GM23338 (cell line): ENCODE data around the gene BHLHA9. TPM values are rescaled to one million over a fixed set of nuclear protein-coding genes. Genes with fewer than 3 reads are reported as not detected.

ENCODE experiments used
- ATAC-seq: fragments of 200-7000 bp; cut with Tn5 transposase; 3 replicates; pipeline ENCODE4 v1.9.1; 2020
- DNase-seq: peaks from one replicate; pipeline ENCODE4 v3.0.0-alpha.2; 2015; ENCODE audit warnings: low spot score
- H2AFZ ChIP-seq: fragments of 200-600 bp; sonication (generic); 2 replicates; pipeline ENCODE4 v1.8.0; 2016; ENCODE audit warnings: antibody characterized with exemption, mild to moderate bottlenecking, moderate library complexity
- H3F3A ChIP-seq: fragments of 200-600 bp; sonication (generic); replicated peaks from 2 replicates; pipeline ENCODE4 v1.8.0; 2017; ENCODE audit warnings: antibody characterized with exemption, mixed run types, low read depth
- H3K27ac ChIP-seq: fragments of 200-600 bp; sonication (generic); 2 replicates; pipeline ENCODE4 v1.6.1; 2016; ENCODE audit warnings: low read depth
- H3K27me3 ChIP-seq: fragments of 200-600 bp; sonication (generic); 2 replicates; pipeline ENCODE4 v1.8.0; 2016; ENCODE audit warnings: mild to moderate bottlenecking, mixed run types, moderate library complexity; ENCODE audit not compliant: insufficient read depth
- H3K36me3 ChIP-seq: fragments of 200-600 bp; sonication (generic); 2 replicates; pipeline ENCODE4 v1.8.0; 2016; ENCODE audit warnings: mild to moderate bottlenecking; ENCODE audit not compliant: insufficient read depth
- H3K4me1 ChIP-seq: fragments of 200-600 bp; sonication (generic); 2 replicates; pipeline ENCODE4 v1.8.0; 2016; ENCODE audit warnings: mild to moderate bottlenecking, moderate library complexity; ENCODE audit not compliant: insufficient read depth
- H3K4me2 ChIP-seq: fragments of 200-600 bp; sonication (generic); 2 replicates; pipeline ENCODE4 v1.7.1; 2017; ENCODE audit warnings: mixed run types
- H3K4me3 ChIP-seq: fragments of 200-600 bp; sonication (generic); 2 replicates; pipeline ENCODE4 v1.6.1; 2016; ENCODE audit warnings: mixed run types
- H3K79me2 ChIP-seq: fragments of 200-600 bp; sonication (generic); replicated peaks from 2 replicates; pipeline ENCODE4 v1.8.0; 2017; ENCODE audit warnings: mild to moderate bottlenecking; ENCODE audit not compliant: insufficient read depth
- H3K9me2 ChIP-seq: fragments of 200-600 bp; sonication (generic); 2 replicates; pipeline ENCODE4 v1.8.0; 2017; ENCODE audit not compliant: insufficient read depth
- H4K20me1 ChIP-seq: fragments of 200-600 bp; sonication (generic); replicated peaks from 2 replicates; pipeline ENCODE4 v1.8.0; 2017; ENCODE audit warnings: mild to moderate bottlenecking; ENCODE audit not compliant: insufficient read depth
- H3K27ac Mint-ChIP-seq: 2 replicates; pipeline ENCODE4 v1.8.0; 2020; ENCODE audit warnings: inconsistent platforms, mild to moderate bottlenecking, moderate library complexity, mixed read lengths
- H3K27me3 Mint-ChIP-seq: 3 replicates; pipeline ENCODE4 v1.8.0; 2022; ENCODE audit warnings: low read depth, mild to moderate bottlenecking, moderate library complexity, mixed read lengths, inconsistent platforms; ENCODE audit not compliant: insufficient read depth, poor library complexity
- H3K36me3 Mint-ChIP-seq: 3 replicates; pipeline ENCODE4 v1.8.0; 2021; ENCODE audit warnings: low read depth, mild to moderate bottlenecking, inconsistent platforms, moderate library complexity, mixed read lengths
- H3K4me1 Mint-ChIP-seq: 3 replicates; pipeline ENCODE4 v1.8.0; 2020; ENCODE audit warnings: mild to moderate bottlenecking, inconsistent platforms, mixed read lengths
- H3K4me3 Mint-ChIP-seq: 3 replicates; pipeline ENCODE4 v1.8.0; 2021; ENCODE audit warnings: moderate library complexity, mild to moderate bottlenecking, inconsistent platforms, mixed read lengths
- H3K9me3 Mint-ChIP-seq: 3 replicates; pipeline ENCODE4 v1.8.0; 2020; ENCODE audit warnings: moderate library complexity, mild to moderate bottlenecking, inconsistent platforms, mixed read lengths
- EZH2 ChIP-seq: fragments of 200-600 bp; sonication (generic); IDR thresholded peaks from one replicate; pipeline ENCODE4 v1.8.0; 2017; ENCODE audit warnings: antibody characterized with exemption, mild to moderate bottlenecking, low read depth; ENCODE audit not compliant: unreplicated experiment
- EZH2phosphoT487 ChIP-seq: fragments of 200-600 bp; sonication (generic); IDR thresholded peaks from one replicate; pipeline ENCODE4 v1.8.1; 2018; ENCODE audit warnings: antibody characterized with exemption; ENCODE audit not compliant: unreplicated experiment
- JUNB ChIP-seq: IDR thresholded peaks from one replicate; pipeline ENCODE4 v1.6.1; 2016; ENCODE audit warnings: antibody characterized with exemption; ENCODE audit not compliant: unreplicated experiment
- POLR2AphosphoS5 ChIP-seq: IDR thresholded peaks from 2 replicates; pipeline ENCODE4 v1.6.1; 2016; ENCODE audit warnings: antibody characterized with exemption, low read depth
- STAT1 ChIP-seq: IDR thresholded peaks from one replicate; pipeline ENCODE4 v1.6.1; 2016; ENCODE audit warnings: antibody characterized with exemption; ENCODE audit not compliant: unreplicated experiment
- ZNF114 ChIP-seq: fragments of 250-450 bp; sonication (Bioruptor Pico); IDR thresholded peaks from 2 replicates; pipeline ENCODE4 v1.5.0; 2020; ENCODE audit warnings: mild to moderate bottlenecking, moderate library complexity
- ZNF331 ChIP-seq: fragments of 250-450 bp; sonication (Bioruptor Pico); IDR thresholded peaks from 2 replicates; pipeline ENCODE4 v1.5.0; 2020; ENCODE audit warnings: low read depth, mild to moderate bottlenecking, moderate library complexity
- polyA plus RNA-seq: library from polyadenylated mRNA; unstranded; fragments of >200 nt; fragmentation: Nextera tagmentation; extraction: Ambion mirVana; gene quantifications from 2 replicates; pipeline ENCODE4 v1.2.1, GENCODE V29; 2016
- total RNA-seq: library from RNA; depleted of rRNA; stranded (reverse); fragments of >200 nt; shearing (Covaris generic); gene quantifications from 2 replicates; pipeline ENCODE4 v1.2.3, GENCODE V29; 2014
- TF ChIP-seq, protein P1 (sequence below): fragments of 250-450 bp; sonication (Bioruptor Pico); IDR thresholded peaks from 2 replicates; pipeline ENCODE4 v1.5.0; 2020; ENCODE audit warnings: mild to moderate bottlenecking, moderate library complexity
- TF ChIP-seq, protein P2 (sequence below): IDR thresholded peaks from 2 replicates; pipeline ENCODE4 v1.6.1; 2016; ENCODE audit warnings: antibody characterized with exemption
- TF ChIP-seq, protein P3 (sequence below): IDR thresholded peaks from one replicate; pipeline ENCODE4 v1.6.1; 2018; ENCODE audit warnings: antibody characterized with exemption; ENCODE audit not compliant: unreplicated experiment

BHLHA9 gene
- total and polyA plus RNA-seq, 2 experiments from 2014 or later = 0.39 to 2.3 TPM

DNA sequence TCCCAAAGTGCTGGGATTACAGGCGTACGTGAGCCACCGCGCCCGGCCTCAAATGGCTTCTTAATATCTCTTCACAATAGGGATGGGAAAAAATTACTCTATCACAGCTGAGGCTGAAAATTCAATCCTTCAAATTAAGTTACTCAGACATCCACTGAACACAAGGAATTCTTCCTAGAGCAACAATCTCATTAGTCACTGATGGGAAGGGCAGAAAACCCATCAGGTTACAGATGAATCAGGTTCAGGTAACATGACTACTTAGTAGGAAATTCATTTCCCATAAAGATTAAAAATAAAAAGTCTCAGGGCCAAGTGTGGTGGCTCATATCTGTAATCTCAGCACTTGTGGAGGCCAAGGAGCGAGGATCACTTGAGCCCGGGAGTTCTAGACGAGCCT is 47.9 kb upstream of the BHLHA9 start (continued):
- TF ChIP-seq, protein P1, sequence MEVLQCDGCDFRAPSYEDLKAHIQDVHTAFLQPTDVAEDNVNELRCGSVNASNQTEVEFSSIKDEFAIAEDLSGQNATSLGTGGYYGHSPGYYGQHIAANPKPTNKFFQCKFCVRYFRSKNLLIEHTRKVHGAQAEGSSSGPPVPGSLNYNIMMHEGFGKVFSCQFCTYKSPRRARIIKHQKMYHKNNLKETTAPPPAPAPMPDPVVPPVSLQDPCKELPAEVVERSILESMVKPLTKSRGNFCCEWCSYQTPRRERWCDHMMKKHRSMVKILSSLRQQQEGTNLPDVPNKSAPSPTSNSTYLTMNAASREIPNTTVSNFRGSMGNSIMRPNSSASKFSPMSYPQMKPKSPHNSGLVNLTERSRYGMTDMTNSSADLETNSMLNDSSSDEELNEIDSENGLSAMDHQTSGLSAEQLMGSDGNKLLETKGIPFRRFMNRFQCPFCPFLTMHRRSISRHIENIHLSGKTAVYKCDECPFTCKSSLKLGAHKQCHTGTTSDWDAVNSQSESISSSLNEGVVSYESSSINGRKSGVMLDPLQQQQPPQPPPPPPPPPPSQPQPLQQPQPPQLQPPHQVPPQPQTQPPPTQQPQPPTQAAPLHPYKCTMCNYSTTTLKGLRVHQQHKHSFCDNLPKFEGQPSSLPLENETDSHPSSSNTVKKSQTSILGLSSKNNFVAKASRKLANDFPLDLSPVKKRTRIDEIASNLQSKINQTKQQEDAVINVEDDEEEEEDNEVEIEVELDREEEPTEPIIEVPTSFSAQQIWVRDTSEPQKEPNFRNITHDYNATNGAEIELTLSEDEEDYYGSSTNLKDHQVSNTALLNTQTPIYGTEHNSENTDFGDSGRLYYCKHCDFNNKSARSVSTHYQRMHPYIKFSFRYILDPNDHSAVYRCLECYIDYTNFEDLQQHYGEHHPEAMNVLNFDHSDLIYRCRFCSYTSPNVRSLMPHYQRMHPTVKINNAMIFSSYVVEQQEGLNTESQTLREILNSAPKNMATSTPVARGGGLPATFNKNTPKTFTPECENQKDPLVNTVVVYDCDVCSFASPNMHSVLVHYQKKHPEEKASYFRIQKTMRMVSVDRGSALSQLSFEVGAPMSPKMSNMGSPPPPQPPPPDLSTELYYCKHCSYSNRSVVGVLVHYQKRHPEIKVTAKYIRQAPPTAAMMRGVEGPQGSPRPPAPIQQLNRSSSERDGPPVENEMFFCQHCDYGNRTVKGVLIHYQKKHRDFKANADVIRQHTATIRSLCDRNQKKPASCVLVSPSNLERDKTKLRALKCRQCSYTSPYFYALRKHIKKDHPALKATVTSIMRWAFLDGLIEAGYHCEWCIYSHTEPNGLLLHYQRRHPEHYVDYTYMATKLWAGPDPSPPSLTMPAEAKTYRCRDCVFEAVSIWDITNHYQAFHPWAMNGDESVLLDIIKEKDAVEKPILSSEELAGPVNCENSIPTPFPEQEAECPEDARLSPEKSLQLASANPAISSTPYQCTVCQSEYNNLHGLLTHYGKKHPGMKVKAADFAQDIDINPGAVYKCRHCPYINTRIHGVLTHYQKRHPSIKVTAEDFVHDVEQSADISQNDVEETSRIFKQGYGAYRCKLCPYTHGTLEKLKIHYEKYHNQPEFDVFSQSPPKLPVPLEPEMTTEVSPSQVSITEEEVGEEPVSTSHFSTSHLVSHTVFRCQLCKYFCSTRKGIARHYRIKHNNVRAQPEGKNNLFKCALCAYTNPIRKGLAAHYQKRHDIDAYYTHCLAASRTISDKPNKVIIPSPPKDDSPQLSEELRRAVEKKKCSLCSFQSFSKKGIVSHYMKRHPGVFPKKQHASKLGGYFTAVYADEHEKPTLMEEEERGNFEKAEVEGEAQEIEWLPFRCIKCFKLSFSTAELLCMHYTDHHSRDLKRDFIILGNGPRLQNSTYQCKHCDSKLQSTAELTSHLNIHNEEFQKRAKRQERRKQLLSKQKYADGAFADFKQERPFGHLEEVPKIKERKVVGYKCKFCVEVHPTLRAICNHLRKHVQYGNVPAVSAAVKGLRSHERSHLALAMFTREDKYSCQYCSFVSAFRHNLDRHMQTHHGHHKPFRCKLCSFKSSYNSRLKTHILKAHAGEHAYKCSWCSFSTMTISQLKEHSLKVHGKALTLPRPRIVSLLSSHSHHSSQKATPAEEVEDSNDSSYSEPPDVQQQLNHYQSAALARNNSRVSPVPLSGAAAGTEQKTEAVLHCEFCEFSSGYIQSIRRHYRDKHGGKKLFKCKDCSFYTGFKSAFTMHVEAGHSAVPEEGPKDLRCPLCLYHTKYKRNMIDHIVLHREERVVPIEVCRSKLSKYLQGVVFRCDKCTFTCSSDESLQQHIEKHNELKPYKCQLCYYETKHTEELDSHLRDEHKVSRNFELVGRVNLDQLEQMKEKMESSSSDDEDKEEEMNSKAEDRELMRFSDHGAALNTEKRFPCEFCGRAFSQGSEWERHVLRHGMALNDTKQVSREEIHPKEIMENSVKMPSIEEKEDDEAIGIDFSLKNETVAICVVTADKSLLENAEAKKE (CRISPR knock-in tag) = no peak
- no peak for TF ChIP-seq ZNF331 (CRISPR knock-in tag)
- no peak for TF ChIP-seq ZNF114 (CRISPR knock-in tag)

DNA sequence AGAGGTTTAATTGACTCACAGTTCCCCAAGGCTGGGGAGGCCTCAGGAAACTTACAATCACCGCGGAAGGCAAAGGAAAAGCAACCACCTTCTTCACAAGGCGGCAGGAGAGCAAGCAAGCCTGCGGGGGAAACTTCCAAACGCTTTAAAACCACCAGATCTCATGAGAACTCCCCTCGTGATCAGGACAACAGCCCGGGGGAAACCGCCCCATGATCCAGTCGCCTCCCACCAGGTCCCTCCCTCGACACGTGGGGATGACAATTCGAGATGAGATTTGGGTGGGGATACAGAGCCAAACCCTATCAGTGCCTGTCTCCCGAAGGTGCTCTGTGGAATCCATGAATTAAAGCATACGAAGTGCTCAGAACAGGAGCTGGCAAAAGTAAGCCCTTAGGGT is 46.6 kb upstream of the BHLHA9 start:
- no peak overlapping the region for H3K4me3 Mint-ChIP-seq
- Histone ChIP-seq H3K79me2 (no peaks in the 10 kb centered on the region), H3K4me1 (peaks cover 3% of the 10 kb centered on the region; the same call in 1 of the 2 replicates), H2AFZ (no peak overlapping the region), H3K36me3 (no peaks in the 10 kb centered on the region), H4K20me1 (no peaks in the 10 kb centered on the region; the same call in 1 of the 2 replicates), H3K27ac (no peak overlapping the region), H3K4me3 (no peak overlapping the region), H3K9me2 (no peaks in the 10 kb centered on the region), H3K4me2 (no peak overlapping the region), H3K27me3 (peaks cover 41% of the 10 kb centered on the region), H3F3A (peaks cover 12% of the 10 kb centered on the region; the same call in 1 of the 2 replicates)
- peaks cover 32% of the 10 kb centered on the region for H3K27me3 Mint-ChIP-seq
- H3K36me3 Mint-ChIP-seq = no peaks in the 10 kb centered on the region
- H3K9me3 Mint-ChIP-seq = peaks cover 3% of the 10 kb centered on the region; the same call in 1 of the 3 replicates
- no peak overlapping the region for H3K27ac Mint-ChIP-seq
- H3K4me1 Mint-ChIP-seq = peaks cover 6% of the 10 kb centered on the region; the same call in 2 of the 3 replicates
- ATAC-seq = no peak
- no peak for DNase-seq
- TF ChIP-seq STAT1 = no peak
- TF ChIP-seq POLR2AphosphoS5 = no peak
- no peak for TF ChIP-seq ZNF114 (CRISPR knock-in tag)
- no peak for TF ChIP-seq EZH2phosphoT487
- TF ChIP-seq JUNB = no peak
- no peak for TF ChIP-seq EZH2
- TF ChIP-seq, protein P2, sequence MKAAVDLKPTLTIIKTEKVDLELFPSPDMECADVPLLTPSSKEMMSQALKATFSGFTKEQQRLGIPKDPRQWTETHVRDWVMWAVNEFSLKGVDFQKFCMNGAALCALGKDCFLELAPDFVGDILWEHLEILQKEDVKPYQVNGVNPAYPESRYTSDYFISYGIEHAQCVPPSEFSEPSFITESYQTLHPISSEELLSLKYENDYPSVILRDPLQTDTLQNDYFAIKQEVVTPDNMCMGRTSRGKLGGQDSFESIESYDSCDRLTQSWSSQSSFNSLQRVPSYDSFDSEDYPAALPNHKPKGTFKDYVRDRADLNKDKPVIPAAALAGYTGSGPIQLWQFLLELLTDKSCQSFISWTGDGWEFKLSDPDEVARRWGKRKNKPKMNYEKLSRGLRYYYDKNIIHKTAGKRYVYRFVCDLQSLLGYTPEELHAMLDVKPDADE = no peak
- TF ChIP-seq, protein P3, sequence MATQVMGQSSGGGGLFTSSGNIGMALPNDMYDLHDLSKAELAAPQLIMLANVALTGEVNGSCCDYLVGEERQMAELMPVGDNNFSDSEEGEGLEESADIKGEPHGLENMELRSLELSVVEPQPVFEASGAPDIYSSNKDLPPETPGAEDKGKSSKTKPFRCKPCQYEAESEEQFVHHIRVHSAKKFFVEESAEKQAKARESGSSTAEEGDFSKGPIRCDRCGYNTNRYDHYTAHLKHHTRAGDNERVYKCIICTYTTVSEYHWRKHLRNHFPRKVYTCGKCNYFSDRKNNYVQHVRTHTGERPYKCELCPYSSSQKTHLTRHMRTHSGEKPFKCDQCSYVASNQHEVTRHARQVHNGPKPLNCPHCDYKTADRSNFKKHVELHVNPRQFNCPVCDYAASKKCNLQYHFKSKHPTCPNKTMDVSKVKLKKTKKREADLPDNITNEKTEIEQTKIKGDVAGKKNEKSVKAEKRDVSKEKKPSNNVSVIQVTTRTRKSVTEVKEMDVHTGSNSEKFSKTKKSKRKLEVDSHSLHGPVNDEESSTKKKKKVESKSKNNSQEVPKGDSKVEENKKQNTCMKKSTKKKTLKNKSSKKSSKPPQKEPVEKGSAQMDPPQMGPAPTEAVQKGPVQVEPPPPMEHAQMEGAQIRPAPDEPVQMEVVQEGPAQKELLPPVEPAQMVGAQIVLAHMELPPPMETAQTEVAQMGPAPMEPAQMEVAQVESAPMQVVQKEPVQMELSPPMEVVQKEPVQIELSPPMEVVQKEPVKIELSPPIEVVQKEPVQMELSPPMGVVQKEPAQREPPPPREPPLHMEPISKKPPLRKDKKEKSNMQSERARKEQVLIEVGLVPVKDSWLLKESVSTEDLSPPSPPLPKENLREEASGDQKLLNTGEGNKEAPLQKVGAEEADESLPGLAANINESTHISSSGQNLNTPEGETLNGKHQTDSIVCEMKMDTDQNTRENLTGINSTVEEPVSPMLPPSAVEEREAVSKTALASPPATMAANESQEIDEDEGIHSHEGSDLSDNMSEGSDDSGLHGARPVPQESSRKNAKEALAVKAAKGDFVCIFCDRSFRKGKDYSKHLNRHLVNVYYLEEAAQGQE = no peak
